Astrocyte of the spinal cord (primary cell): ENCODE results near the gene UTP14C.
A peak's percentile ranks its signal among the peaks of the same experiment; 100 is the strongest.

Experiments
- DNase-seq: peaks from one replicate; pipeline ENCODE4 v3.0.0; 2011; ENCODE audit warnings: low read depth, low spot score
- H3K4me3 ChIP-seq: 2 replicates; pipeline ENCODE4 v1.5.1; 2011; ENCODE audit warnings: low read depth, mild to moderate bottlenecking, low read length, moderate library complexity
- CTCF ChIP-seq: IDR thresholded peaks from 2 replicates; pipeline ENCODE4 v1.5.1; 2012; ENCODE audit warnings: low read depth, mild to moderate bottlenecking, low read length, inconsistent platforms
- in situ Hi-C: cut with HindIII; loops from 2 replicates; pipeline ENCODE4 v1.10.0; 2017; ENCODE audit warnings: low sequenced_read_pairs

UTP14C gene

GRCh38 chr13:51997186-51997585 is 27.3 kb upstream of the UTP14C start:
- in situ Hi-C loops = no loop called here
- TF ChIP-seq CTCF = no peak
- H3K4me3 ChIP-seq = no peak overlapping the region
- no peak for DNase-seq

- H3K4me3 ChIP-seq = no peak overlapping the region
- in situ Hi-C loops = no loop called here
- DNase-seq = no peak
- TF ChIP-seq CTCF = no peak
Observed at GRCh38 chr13:51997641-51998330, 26.7 kb upstream of the UTP14C start.

GRCh38 chr13:51998723-51999509 is 25.6 kb upstream of the UTP14C start:
- no peak for DNase-seq
- in situ Hi-C loops = no loop called here
- H3K4me3 ChIP-seq = no peak overlapping the region
- no peak for TF ChIP-seq CTCF

GRCh38 chr13:51999510-51999911 is 25.0 kb upstream of the UTP14C start:
- no peak for TF ChIP-seq CTCF
- in situ Hi-C loops = no loop called here
- no peak overlapping the region for H3K4me3 ChIP-seq
- no peak for DNase-seq

GRCh38 chr13:51999921-52000320 is 24.6 kb upstream of the UTP14C start:
- no peak overlapping the region for H3K4me3 ChIP-seq
- in situ Hi-C loops = no loop called here
- no peak for DNase-seq
- no peak for TF ChIP-seq CTCF

GRCh38 chr13:52001120-52001731 is 23.3 kb upstream of the UTP14C start:
- peak; percentile 73 for TF ChIP-seq CTCF
- in situ Hi-C loops = no loop called here
- DNase-seq = peak; percentile 54
- H3K4me3 ChIP-seq = no peak overlapping the region
